Neuron (in vitro differentiated cells): Measurements from ENCODE around the gene MAP4K2.

Experiments
- H2AFZ ChIP-seq: one replicate; pipeline ENCODE4 v1.6.1; 2013; ENCODE audit warnings: low read depth, mild to moderate bottlenecking, inconsistent platforms, low read length, moderate library complexity
- H3K27me3 ChIP-seq: one replicate; pipeline ENCODE4 v1.6.1; 2013; ENCODE audit warnings: low read length; ENCODE audit not compliant: insufficient read depth
- H3K36me3 ChIP-seq: one replicate; pipeline ENCODE4 v1.6.1; 2013; ENCODE audit warnings: low read length; ENCODE audit not compliant: insufficient read depth
- H3K4me1 ChIP-seq: one replicate; pipeline ENCODE4 v1.6.1; 2013; ENCODE audit warnings: low read length; ENCODE audit not compliant: insufficient read depth
- H3K4me3 ChIP-seq: 2 replicates; pipeline ENCODE4 v1.5.1; 2013; ENCODE audit warnings: mild to moderate bottlenecking, low read length, moderate library complexity
- H3K9me3 ChIP-seq: one replicate; pipeline ENCODE4 v1.6.1; 2013; ENCODE audit warnings: low read length

MAP4K2 gene

DNA sequence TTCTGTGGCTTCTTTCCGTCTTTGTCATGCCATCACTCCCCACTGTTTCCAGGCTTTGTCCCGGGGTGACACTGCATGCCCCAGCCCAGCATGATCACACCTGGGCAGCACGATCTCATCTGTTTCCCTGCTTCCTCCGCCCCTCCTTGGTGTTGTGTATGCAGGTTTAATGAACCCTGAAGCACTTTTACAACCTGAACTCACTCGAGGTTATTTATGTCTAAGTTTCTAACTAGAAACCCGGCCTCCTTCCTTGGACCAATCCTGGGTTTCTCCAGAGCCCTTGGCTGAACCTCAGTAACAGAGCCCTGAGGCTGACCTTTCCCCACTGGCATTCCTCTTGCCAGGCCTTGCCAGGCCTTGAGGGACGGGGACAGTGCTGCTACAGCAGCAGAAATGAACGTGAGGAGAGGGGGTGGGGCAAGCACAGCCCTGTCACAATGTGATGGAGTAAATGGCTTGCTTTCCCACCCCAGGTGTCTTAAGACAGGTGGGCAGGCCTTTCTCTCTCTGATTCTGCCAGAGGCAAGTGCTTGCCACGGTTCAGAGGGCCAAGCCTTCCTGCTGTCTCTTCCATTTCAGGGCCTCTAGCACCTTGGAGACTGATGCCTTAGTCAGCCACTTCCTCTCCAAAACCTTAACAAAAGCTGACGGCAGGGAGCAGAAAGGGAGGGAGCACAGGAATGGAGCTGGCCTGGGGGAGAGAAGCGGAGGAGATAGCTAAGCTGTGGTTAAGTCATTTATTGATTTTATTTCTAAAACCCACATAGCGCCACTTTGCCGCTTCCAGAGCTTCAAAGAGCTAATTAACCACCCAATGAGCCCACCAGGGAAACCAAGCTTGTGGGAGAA, 40.1 kb downstream of the MAP4K2 start:
- Histone ChIP-seq H3K4me1 (peaks cover 54% of the 10 kb centered on the region), H2AFZ (no peak overlapping the region), H3K9me3 (no peaks in the 10 kb centered on the region), H3K27me3 (no peaks in the 10 kb centered on the region), H3K4me3 (no peak overlapping the region), H3K36me3 (peaks cover 44% of the 10 kb centered on the region)

- Histone ChIP-seq H2AFZ (no peak overlapping the region), H3K4me1 (peaks cover 54% of the 10 kb centered on the region), H3K9me3 (no peaks in the 10 kb centered on the region), H3K36me3 (peaks cover 37% of the 10 kb centered on the region), H3K27me3 (no peaks in the 10 kb centered on the region), H3K4me3 (no peak overlapping the region)
These were observed 40.7 kb downstream of the MAP4K2 start for GRCh38 chr11:64762277-64762673.

- H3K27me3 ChIP-seq = no peaks in the 10 kb centered on the region
- peaks cover 27% of the 10 kb centered on the region for H3K36me3 ChIP-seq
- no peak overlapping the region for H3K4me3 ChIP-seq
- H2AFZ ChIP-seq = no peak overlapping the region
- peaks cover 54% of the 10 kb centered on the region for H3K4me1 ChIP-seq
- H3K9me3 ChIP-seq = no peaks in the 10 kb centered on the region
These were observed 42.1 kb downstream of the MAP4K2 start for GRCh38 chr11:64760759-64761420.

DNA sequence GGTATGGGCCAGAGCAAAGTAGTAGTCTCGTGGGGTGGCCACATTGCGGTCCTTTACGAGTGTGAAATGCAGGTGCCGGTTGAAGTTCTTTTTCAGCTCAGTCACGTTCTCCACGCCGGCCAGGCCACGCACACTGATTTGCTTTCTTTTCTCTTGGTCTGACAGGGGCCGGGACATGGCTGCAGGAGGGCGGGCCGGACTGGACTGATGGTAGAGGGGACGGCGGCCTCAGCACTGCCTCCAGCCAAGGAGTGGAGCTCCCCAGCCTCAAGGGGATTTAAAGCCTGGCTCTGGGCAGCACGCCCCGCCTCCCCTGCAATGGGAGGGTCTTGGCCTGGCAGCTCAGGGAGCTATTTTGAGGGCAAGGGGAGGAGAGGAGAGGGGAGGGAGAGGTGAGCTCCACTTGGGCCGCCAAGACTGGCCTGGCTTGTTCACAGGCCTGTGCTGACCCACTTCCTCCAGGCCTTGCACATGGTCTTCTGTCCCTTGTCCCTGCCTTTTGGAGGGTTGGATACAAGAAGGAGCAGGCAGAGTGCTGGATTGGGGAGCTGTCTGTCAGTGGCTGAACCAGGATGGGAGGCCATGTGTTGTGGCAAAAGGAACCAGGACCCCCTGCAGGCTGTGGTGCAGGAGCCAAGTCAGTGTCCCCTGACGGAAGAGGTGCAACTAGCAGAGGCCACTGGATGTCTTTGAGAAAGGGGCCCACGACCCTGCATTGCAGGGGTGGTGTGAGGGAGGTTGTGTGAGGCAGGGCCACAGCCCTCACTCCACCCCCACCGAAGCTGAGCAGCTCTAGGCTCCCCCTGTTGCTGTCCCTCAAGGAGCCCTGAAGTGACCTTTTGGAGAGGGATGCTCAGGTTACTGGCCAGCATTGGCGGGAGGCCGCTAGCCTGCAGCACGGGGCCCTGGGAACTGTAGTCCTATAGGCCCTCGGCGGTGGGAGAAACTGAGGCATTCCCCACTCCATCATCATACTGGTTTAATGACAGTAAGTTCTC, 43.0 kb downstream of the MAP4K2 start, which contains the start of gene PYGM:
Gene PYGM (minus strand): TSS at position 253 of the 998 bp plus-strand sequence. CDS start 76 bp downstream, at position 177.
- peaks cover 49% of the 10 kb centered on the region for H3K4me1 ChIP-seq
- no peaks in the 10 kb centered on the region for H3K9me3 ChIP-seq
- no peak within 1 kb of the TSS for H2AFZ ChIP-seq
- H3K4me3 ChIP-seq = no peak within 1 kb of the TSS
- no peaks in the 10 kb centered on the region for H3K27me3 ChIP-seq
- H3K36me3 ChIP-seq = peaks cover 21% of the 10 kb centered on the region

GRCh38 chr11:64759131-64759721, 43.8 kb downstream of the MAP4K2 start:
- peaks cover 13% of the 10 kb centered on the region for H3K36me3 ChIP-seq
- no peak overlapping the region for H3K4me3 ChIP-seq
- no peak overlapping the region for H2AFZ ChIP-seq
- peaks cover 41% of the 10 kb centered on the region for H3K4me1 ChIP-seq
- H3K9me3 ChIP-seq = no peaks in the 10 kb centered on the region
- no peaks in the 10 kb centered on the region for H3K27me3 ChIP-seq

DNA sequence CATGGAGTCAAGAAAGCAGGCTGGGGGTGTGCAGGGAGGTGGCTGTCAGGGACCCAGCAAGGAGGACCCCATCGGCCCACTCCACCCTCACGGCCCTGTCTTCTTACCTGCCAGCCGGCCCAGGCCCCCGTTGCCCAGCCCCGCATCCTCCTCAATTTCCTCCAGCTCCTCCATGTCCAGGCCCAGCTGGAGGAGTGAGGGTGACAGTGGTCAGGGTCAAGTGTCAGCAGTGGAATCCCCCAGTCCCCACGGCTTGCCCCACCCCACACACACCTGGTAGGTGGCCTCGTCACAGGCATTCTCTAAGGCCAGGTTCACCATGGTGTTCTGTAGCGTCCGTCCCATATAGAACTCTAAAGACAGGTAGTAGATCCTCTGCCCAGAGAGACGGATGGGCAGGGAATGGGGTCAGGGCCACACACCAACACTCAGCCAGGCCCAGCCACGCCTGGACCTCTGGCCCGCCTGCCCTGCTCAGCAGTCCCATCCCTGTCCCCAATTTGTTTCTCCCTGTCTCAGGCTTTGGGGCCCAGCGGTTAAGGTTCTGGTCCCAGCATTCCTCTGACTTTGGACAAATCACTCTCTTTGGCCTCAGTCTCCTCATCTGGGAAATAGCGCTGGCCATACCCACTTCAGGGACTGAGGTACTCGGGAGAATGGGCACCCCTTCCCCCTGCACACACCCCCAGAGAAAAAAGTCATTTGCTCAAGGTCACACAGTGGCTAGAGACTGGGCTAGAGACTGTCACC, 44.5 kb downstream of the MAP4K2 start:
- Histone ChIP-seq H2AFZ (no peak overlapping the region), H3K9me3 (no peaks in the 10 kb centered on the region), H3K27me3 (no peaks in the 10 kb centered on the region), H3K4me1 (peaks cover 33% of the 10 kb centered on the region), H3K4me3 (no peak overlapping the region), H3K36me3 (peaks cover 7% of the 10 kb centered on the region)

GRCh38 chr11:64757549-64758329, 45.3 kb downstream of the MAP4K2 start:
- no peaks in the 10 kb centered on the region for H3K27me3 ChIP-seq
- H3K9me3 ChIP-seq = no peaks in the 10 kb centered on the region
- no peaks in the 10 kb centered on the region for H3K36me3 ChIP-seq
- H3K4me1 ChIP-seq = peaks cover 26% of the 10 kb centered on the region
- no peak overlapping the region for H2AFZ ChIP-seq
- no peak overlapping the region for H3K4me3 ChIP-seq

DNA sequence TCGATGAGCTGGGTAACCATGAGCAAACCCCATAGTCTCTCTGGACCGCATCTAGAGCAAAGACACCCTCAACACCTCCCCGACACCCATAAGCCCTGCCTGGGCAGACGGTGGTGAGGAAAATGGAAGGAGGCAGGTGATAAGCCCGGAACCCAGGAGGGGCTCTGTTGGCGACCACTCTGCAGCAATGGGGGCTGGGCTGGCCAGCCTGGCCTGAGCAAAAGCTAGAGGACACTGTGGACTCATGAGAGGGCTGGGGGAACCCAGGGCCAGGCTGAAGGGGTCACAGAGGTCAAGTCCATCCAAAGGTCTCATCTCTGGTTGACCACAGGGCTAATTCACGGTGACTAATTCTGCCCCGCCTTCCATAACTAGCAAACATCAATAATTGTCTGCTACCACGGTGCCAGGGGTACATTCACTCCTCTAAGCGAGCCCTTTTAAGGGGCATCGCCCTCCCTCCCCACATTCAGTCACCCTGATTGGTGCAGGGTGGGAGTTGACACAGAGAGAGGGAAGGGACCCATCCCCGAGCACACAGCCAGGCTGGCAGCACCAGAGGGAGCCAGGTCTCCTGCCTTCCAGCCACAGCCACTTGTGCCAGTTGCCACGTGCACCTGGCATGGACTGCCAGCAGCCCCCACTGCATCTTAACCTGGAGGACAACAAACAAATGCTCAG, 47.2 kb downstream of the MAP4K2 start:
- H3K27me3 ChIP-seq = no peaks in the 10 kb centered on the region
- peaks cover 20% of the 10 kb centered on the region for H3K4me1 ChIP-seq
- H2AFZ ChIP-seq = no peak overlapping the region
- no peaks in the 10 kb centered on the region for H3K9me3 ChIP-seq
- H3K36me3 ChIP-seq = no peaks in the 10 kb centered on the region
- H3K4me3 ChIP-seq = no peak overlapping the region

- no peak overlapping the region for H3K4me3 ChIP-seq
- H3K9me3 ChIP-seq = no peaks in the 10 kb centered on the region
- no peaks in the 10 kb centered on the region for H3K36me3 ChIP-seq
- peaks cover 12% of the 10 kb centered on the region for H3K4me1 ChIP-seq
- H2AFZ ChIP-seq = no peak overlapping the region
- no peaks in the 10 kb centered on the region for H3K27me3 ChIP-seq
These were observed 47.9 kb downstream of the MAP4K2 start for GRCh38 chr11:64754919-64755662.

GRCh38 chr11:64754124-64754918, 48.7 kb downstream of the MAP4K2 start:
- H2AFZ ChIP-seq = no peak overlapping the region
- peaks cover 5% of the 10 kb centered on the region for H3K4me1 ChIP-seq
- no peaks in the 10 kb centered on the region for H3K27me3 ChIP-seq

More at GRCh38 chr11:64754124-64754918, 48.7 kb downstream of the MAP4K2 start:
- H3K9me3 ChIP-seq = no peaks in the 10 kb centered on the region
- H3K4me3 ChIP-seq = no peak overlapping the region
- H3K36me3 ChIP-seq = no peaks in the 10 kb centered on the region
